Skeletal muscle cell (primary cell): ENCODE results near the gene DAZL.

ENCODE experiments used
- DNase-seq: peaks from one replicate; pipeline ENCODE4 v3.0.0-alpha.2; 2010; ENCODE audit warnings: low read depth
- H3K4me3 ChIP-seq: 2 replicates; pipeline ENCODE4 v1.5.1; 2011; ENCODE audit warnings: low read depth, mild to moderate bottlenecking, control low read depth, low read length, moderate library complexity

Gene DAZL

GRCh38 chr3:16599694-16600093 lies 5.5 kb downstream of the DAZL start:
- DNase-seq, result no peak
- H3K4me3 ChIP-seq, result no peak overlapping the region

- H3K4me3 ChIP-seq, result no peak overlapping the region
- no peak for DNase-seq
These were observed 8.7 kb downstream of the DAZL start for GRCh38 chr3:16596352-16597032.

GRCh38 chr3:16595778-16596177 lies 9.4 kb downstream of the DAZL start:
- H3K4me3 ChIP-seq, result no peak overlapping the region
- no peak for DNase-seq

GRCh38 chr3:16589867-16590624 lies 15.2 kb downstream of the DAZL start:
- DNase-seq, result no peak
- no peak overlapping the region for H3K4me3 ChIP-seq

GRCh38 chr3:16589120-16589519 lies 16.1 kb downstream of the DAZL start:
- no peak overlapping the region for H3K4me3 ChIP-seq
- no peak for DNase-seq

- no peak for DNase-seq
- H3K4me3 ChIP-seq, result no peak overlapping the region
These were observed 17.6 kb downstream of the DAZL start for GRCh38 chr3:16587681-16588060.

- DNase-seq, result no peak
- H3K4me3 ChIP-seq, result no peak overlapping the region
These were observed 18.1 kb downstream of the DAZL start for GRCh38 chr3:16587047-16587680.

GRCh38 chr3:16584880-16585279 lies 20.3 kb downstream of the DAZL start:
- no peak overlapping the region for H3K4me3 ChIP-seq
- no peak for DNase-seq

- no peak overlapping the region for H3K4me3 ChIP-seq
- no peak for DNase-seq
These were observed 21.7 kb downstream of the DAZL start for GRCh38 chr3:16583551-16583950.

GRCh38 chr3:16570113-16570512 lies 35.1 kb downstream of the DAZL start:
- H3K4me3 ChIP-seq, result no peak overlapping the region
- DNase-seq, result no peak

GRCh38 chr3:16568532-16568931 lies 36.7 kb downstream of the DAZL start:
- DNase-seq, result no peak
- no peak overlapping the region for H3K4me3 ChIP-seq

- H3K4me3 ChIP-seq, result no peak overlapping the region
- no peak for DNase-seq
These were observed 37.1 kb downstream of the DAZL start for GRCh38 chr3:16568115-16568514.

GRCh38 chr3:16559653-16560365 lies 45.4 kb downstream of the DAZL start:
- no peak overlapping the region for H3K4me3 ChIP-seq
- no peak for DNase-seq

GRCh38 chr3:16554126-16554525 lies 51.1 kb downstream of the DAZL start:
- no peak for DNase-seq
- no peak overlapping the region for H3K4me3 ChIP-seq

GRCh38 chr3:16552757-16553156 lies 52.5 kb downstream of the DAZL start:
- no peak for DNase-seq
- H3K4me3 ChIP-seq, result no peak overlapping the region

- no peak for DNase-seq
These were observed 53.8 kb downstream of the DAZL start for GRCh38 chr3:16551342-16551976.

GRCh38 chr3:16550676-16551341 lies 54.4 kb downstream of the DAZL start:
- H3K4me3 ChIP-seq, result peak overlapping the region; percentile 10
- DNase-seq, result peak; percentile 56

More at GRCh38 chr3:16551342-16551976, 53.8 kb downstream of the DAZL start:
- no peak overlapping the region for H3K4me3 ChIP-seq

- no peak for DNase-seq
These were observed 54.9 kb downstream of the DAZL start for GRCh38 chr3:16550305-16550675.

GRCh38 chr3:16548721-16549120 lies 56.5 kb downstream of the DAZL start:
- DNase-seq, result no peak
- no peak overlapping the region for H3K4me3 ChIP-seq

More at GRCh38 chr3:16550305-16550675, 54.9 kb downstream of the DAZL start:
- H3K4me3 ChIP-seq, result peak overlapping the region; percentile 10
